ENCODE data around the gene PTPRN2.
"Not testable (repeated sequence)": the region's sequence is repeated elsewhere in the genome, so short reads cannot be mapped to it uniquely, and the experiment has no call there.

Gene PTPRN2

GRCh38 chr7:158384746-158385145, 202.9 kb downstream of the PTPRN2 start:
- no peak for TF ChIP-seq CTCF (IDR thresholded peaks at IDR 0.05; ENCODE audit: low read depth, low read length, missing control alignments)
- DNase-seq (ENCODE audit: low read depth) = no peak
- no peak overlapping the region for H3K4me3 ChIP-seq (ENCODE audit: low read depth, low read length)

- no peak for DNase-seq (ENCODE audit: low read depth)
- TF ChIP-seq CTCF (IDR thresholded peaks at IDR 0.05; ENCODE audit: low read depth, low read length, missing control alignments) = no peak
- no peak overlapping the region for H3K4me3 ChIP-seq (ENCODE audit: low read depth, low read length)
These were observed 204.0 kb downstream of the PTPRN2 start for GRCh38 chr7:158383665-158384064.

- TF ChIP-seq CTCF (IDR thresholded peaks at IDR 0.05; ENCODE audit: low read depth, low read length, missing control alignments) = no peak
- no peak overlapping the region for H3K4me3 ChIP-seq (ENCODE audit: low read depth, low read length)
- no peak for DNase-seq (ENCODE audit: low read depth)
These were observed 205.0 kb downstream of the PTPRN2 start for GRCh38 chr7:158382363-158383254.

- DNase-seq (ENCODE audit: low read depth) = no peak
These were observed 205.7 kb downstream of the PTPRN2 start for GRCh38 chr7:158381956-158382355.

GRCh38 chr7:158378978-158379377, 208.6 kb downstream of the PTPRN2 start:
- H3K4me3 ChIP-seq (ENCODE audit: low read depth, low read length) = no peak overlapping the region
- DNase-seq (ENCODE audit: low read depth) = no peak
- TF ChIP-seq CTCF (IDR thresholded peaks at IDR 0.05; ENCODE audit: low read depth, low read length, missing control alignments) = no peak

More at GRCh38 chr7:158381956-158382355, 205.7 kb downstream of the PTPRN2 start:
- TF ChIP-seq CTCF (IDR thresholded peaks at IDR 0.05; ENCODE audit: low read depth, low read length, missing control alignments) = no peak
- H3K4me3 ChIP-seq (ENCODE audit: low read depth, low read length) = no peak overlapping the region

- no peak for TF ChIP-seq CTCF (IDR thresholded peaks at IDR 0.05; ENCODE audit: low read depth, low read length, missing control alignments)
- no peak overlapping the region for H3K4me3 ChIP-seq (ENCODE audit: low read depth, low read length)
- no peak for DNase-seq (ENCODE audit: low read depth)
These were observed 209.6 kb downstream of the PTPRN2 start for GRCh38 chr7:158377800-158378623.

GRCh38 chr7:158376839-158377186, 210.8 kb downstream of the PTPRN2 start:
- not testable (repeated sequence) for DNase-seq (ENCODE audit: low read depth); H3K4me3 ChIP-seq (ENCODE audit: low read depth, low read length)

GRCh38 chr7:158376146-158376838, 211.3 kb downstream of the PTPRN2 start:
- not testable (repeated sequence) for H3K4me3 ChIP-seq (ENCODE audit: low read depth, low read length); DNase-seq (ENCODE audit: low read depth)
